Measurements from ENCODE around the gene RGSL1.

DNA sequence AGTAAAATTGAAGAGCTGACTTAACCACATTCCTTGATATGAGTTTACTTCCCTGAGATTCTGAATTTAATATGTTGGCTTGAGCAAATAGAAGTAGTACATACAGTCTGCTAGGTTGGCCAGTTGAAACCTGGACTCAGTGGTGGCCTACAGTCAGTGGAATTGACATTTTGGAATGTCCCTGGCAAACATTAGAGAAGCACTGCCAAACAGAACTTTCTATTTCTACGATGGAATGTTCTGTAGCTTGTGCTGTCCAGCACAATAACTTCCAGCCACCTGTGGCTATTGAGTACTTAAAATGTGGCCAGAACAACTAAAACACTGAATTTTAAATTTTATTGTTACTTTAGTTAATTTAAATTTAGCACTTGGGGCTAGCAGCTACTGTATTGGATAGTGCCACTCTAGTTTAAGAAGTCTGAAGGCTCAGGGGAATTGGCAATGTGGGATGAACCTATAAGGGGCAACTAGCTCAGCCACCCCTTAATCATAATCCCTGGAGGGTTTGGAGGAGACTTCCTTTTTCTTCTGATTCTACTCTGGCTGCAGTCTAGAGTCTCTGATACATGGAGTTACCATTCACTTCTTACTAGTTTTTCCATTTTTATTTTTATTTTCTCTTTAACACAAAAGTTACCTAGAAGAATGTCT lies 39.2 kb upstream of the RGSL1 start:
- TF ChIP-seq, protein P1, sequence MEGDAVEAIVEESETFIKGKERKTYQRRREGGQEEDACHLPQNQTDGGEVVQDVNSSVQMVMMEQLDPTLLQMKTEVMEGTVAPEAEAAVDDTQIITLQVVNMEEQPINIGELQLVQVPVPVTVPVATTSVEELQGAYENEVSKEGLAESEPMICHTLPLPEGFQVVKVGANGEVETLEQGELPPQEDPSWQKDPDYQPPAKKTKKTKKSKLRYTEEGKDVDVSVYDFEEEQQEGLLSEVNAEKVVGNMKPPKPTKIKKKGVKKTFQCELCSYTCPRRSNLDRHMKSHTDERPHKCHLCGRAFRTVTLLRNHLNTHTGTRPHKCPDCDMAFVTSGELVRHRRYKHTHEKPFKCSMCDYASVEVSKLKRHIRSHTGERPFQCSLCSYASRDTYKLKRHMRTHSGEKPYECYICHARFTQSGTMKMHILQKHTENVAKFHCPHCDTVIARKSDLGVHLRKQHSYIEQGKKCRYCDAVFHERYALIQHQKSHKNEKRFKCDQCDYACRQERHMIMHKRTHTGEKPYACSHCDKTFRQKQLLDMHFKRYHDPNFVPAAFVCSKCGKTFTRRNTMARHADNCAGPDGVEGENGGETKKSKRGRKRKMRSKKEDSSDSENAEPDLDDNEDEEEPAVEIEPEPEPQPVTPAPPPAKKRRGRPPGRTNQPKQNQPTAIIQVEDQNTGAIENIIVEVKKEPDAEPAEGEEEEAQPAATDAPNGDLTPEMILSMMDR (IDR thresholded peaks at IDR 0.05) = no peak
- TF ChIP-seq POLR2A (IDR thresholded peaks at IDR 0.05) = no peak
